Vagina (tissue), 2 donors: ENCODE results near the gene NR2E3.

Source experiments
- CTCF ChIP-seq, 3 experiments: fragments of 450-650 bp in 2 of 3; fragments of 200-600 bp in 1 of 3; sonication (generic) in 1 of 3; IDR thresholded peaks; one replicate each; pipeline ENCODE4 v1.5.1; 2017 to 2019; ENCODE audit warnings: antibody characterized with exemption in 3 of 3, mild to moderate bottlenecking in 2 of 3, moderate library complexity in 2 of 3
- POLR2A ChIP-seq, 2 donors: fragments of 450-650 bp; IDR thresholded peaks; one replicate each; pipeline ENCODE4 v1.6.1; 2017; ENCODE audit warnings: antibody characterized with exemption in 2 of 2, mild to moderate bottlenecking in 2 of 2, moderate library complexity in 2 of 2
- POLR2AphosphoS5 ChIP-seq, 2 donors: sonication (generic); formaldehyde crosslinking; IDR thresholded peaks; one replicate each; pipeline ENCODE4 v1.9.0; 2017; ENCODE audit warnings: antibody characterized with exemption in 2 of 2, mild to moderate bottlenecking in 2 of 2, low read depth in 1 of 2; ENCODE audit not compliant: insufficient read depth in 1 of 2

- TF ChIP-seq POLR2A (IDR thresholded peaks at IDR 0.05) (no peak), CTCF (IDR thresholded peaks at IDR 0.05) (no peak), POLR2AphosphoS5 (IDR thresholded peaks at IDR 0.05; ENCODE audit: insufficient read depth in 1 of 2, low read depth in 1 of 2) (no peak)
These were observed 12.7 kb downstream of the NR2E3 start for GRCh38 chr15:71822890-71823630.
